GM21390 (cell line): ENCODE results near the gene EFR3B.
"Not testable (repeated sequence)": the region's sequence is repeated elsewhere in the genome, so short reads cannot be mapped to it uniquely, and the experiment has no call there.

Experiments
- ATAC-seq: cut with Tn5 transposase; IDR thresholded peaks from one replicate; pipeline ENCODE4 v1.9.1; 2021; ENCODE audit not compliant: unreplicated experiment

The EFR3B gene

GRCh38 chr2:25041928-25042320, at the start of gene EFR3B:
TSS of gene EFR3B (plus strand) at chr2:25042076. CDS start at chr2:25042313, 237 bp downstream.
- peak; percentile 94 for ATAC-seq

- ATAC-seq, result no peak
These were observed 48.3 kb upstream of the EFR3B start for GRCh38 chr2:24993406-24994145.

- no peak for ATAC-seq
These were observed 47.6 kb upstream of the EFR3B start for GRCh38 chr2:24994146-24994724.

GRCh38 chr2:24999097-24999496, 42.8 kb upstream of the EFR3B start:
- not testable (repeated sequence) for ATAC-seq

GRCh38 chr2:25000036-25000435, 41.8 kb upstream of the EFR3B start:
- no peak for ATAC-seq

GRCh38 chr2:25000503-25001324, 41.2 kb upstream of the EFR3B start:
- ATAC-seq, result no peak

- ATAC-seq, result no peak
These were observed 40.6 kb upstream of the EFR3B start for GRCh38 chr2:25001325-25001637.

- no peak for ATAC-seq
These were observed 39.8 kb upstream of the EFR3B start for GRCh38 chr2:25002066-25002465.

- ATAC-seq, result no peak
These were observed 31.9 kb upstream of the EFR3B start for GRCh38 chr2:25009954-25010353.

GRCh38 chr2:25011342-25011741, 30.5 kb upstream of the EFR3B start:
- not testable (repeated sequence) for ATAC-seq

- ATAC-seq, result no peak
These were observed 27.2 kb upstream of the EFR3B start for GRCh38 chr2:25014631-25015030.

- ATAC-seq, result no peak
These were observed 23.2 kb upstream of the EFR3B start for GRCh38 chr2:25018681-25019080.

GRCh38 chr2:25021791-25022362, 20.0 kb upstream of the EFR3B start:
- no peak for ATAC-seq

- no peak for ATAC-seq
These were observed 18.5 kb upstream of the EFR3B start for GRCh38 chr2:25023333-25023732.

- no peak for ATAC-seq
These were observed 16.5 kb upstream of the EFR3B start for GRCh38 chr2:25025229-25026007.

GRCh38 chr2:25026008-25026530, 15.8 kb upstream of the EFR3B start:
- no peak for ATAC-seq

- no peak for ATAC-seq
These were observed 12.7 kb upstream of the EFR3B start for GRCh38 chr2:25029183-25029554.

- no peak for ATAC-seq
These were observed 11.2 kb upstream of the EFR3B start for GRCh38 chr2:25030702-25031101.

- ATAC-seq, result no peak
These were observed 9.8 kb upstream of the EFR3B start for GRCh38 chr2:25032094-25032493.

GRCh38 chr2:25032901-25033300, 9.0 kb upstream of the EFR3B start:
- ATAC-seq, result no peak

GRCh38 chr2:25034081-25034480, 7.8 kb upstream of the EFR3B start:
- ATAC-seq, result no peak
